NCI-H2029 treated with DMSO at 0.1 percent for 48 hours (cell line): ENCODE measurements around the gene TPCN2.
"Not testable (repeated sequence)": the region's sequence is repeated elsewhere in the genome, so short reads cannot be mapped to it uniquely, and the experiment has no call there.

Experiments
- DNase-seq: peaks from one replicate; lab custom pipeline; 2025; lab: John Stamatoyannopoulos, UW

TPCN2 gene

GRCh38 chr11:69048694-69049489 lies at the start of gene TPCN2:
TPCN2 (plus strand) TSS chr11:69048932; CDS start chr11:69048998, 66 bp downstream.
- peak; percentile 62 for DNase-seq

- DNase-seq, result no peak
These were observed 49.5 kb upstream of the TPCN2 start for GRCh38 chr11:68999093-68999747.

GRCh38 chr11:68999748-69000355 lies 48.9 kb upstream of the TPCN2 start:
- not testable (repeated sequence) for DNase-seq

- no peak for DNase-seq
These were observed 48.3 kb upstream of the TPCN2 start for GRCh38 chr11:69000391-69000790.

GRCh38 chr11:69000831-69001242 lies 47.9 kb upstream of the TPCN2 start:
- no peak for DNase-seq

- DNase-seq, result no peak
These were observed 47.3 kb upstream of the TPCN2 start for GRCh38 chr11:69001243-69002081.

- no peak for DNase-seq
These were observed 46.6 kb upstream of the TPCN2 start for GRCh38 chr11:69002110-69002569.

- DNase-seq, result no peak
These were observed 46.0 kb upstream of the TPCN2 start for GRCh38 chr11:69002570-69003231.

GRCh38 chr11:69003301-69003865 lies 45.3 kb upstream of the TPCN2 start:
- no peak for DNase-seq

- no peak for DNase-seq
These were observed 44.8 kb upstream of the TPCN2 start for GRCh38 chr11:69003866-69004367.

GRCh38 chr11:69004411-69005182 lies 44.1 kb upstream of the TPCN2 start:
- no peak for DNase-seq

GRCh38 chr11:69005183-69005630 lies 43.5 kb upstream of the TPCN2 start:
- DNase-seq, result no peak

GRCh38 chr11:69005631-69006368 lies 42.9 kb upstream of the TPCN2 start:
- no peak for DNase-seq

GRCh38 chr11:69006816-69007215 lies 41.9 kb upstream of the TPCN2 start:
- DNase-seq, result no peak

- no peak for DNase-seq
These were observed 40.8 kb upstream of the TPCN2 start for GRCh38 chr11:69007975-69008381.

- no peak for DNase-seq
These were observed 39.8 kb upstream of the TPCN2 start for GRCh38 chr11:69008737-69009440.

- no peak for DNase-seq
These were observed 39.1 kb upstream of the TPCN2 start for GRCh38 chr11:69009441-69010211.

GRCh38 chr11:69010361-69010891 lies 38.3 kb upstream of the TPCN2 start:
- DNase-seq, result no peak
